ENCODE results near the gene PHF20.
A peak's percentile ranks its signal among the peaks of the same experiment; 100 is the strongest.
"Not testable (repeated sequence)": the region's sequence is repeated elsewhere in the genome, so short reads cannot be mapped to it uniquely, and the experiment has no call there.

PHF20 gene

GRCh38 chr20:35771689-35772562, at the start of gene PHF20:
Gene PHF20, plus strand, starts transcription at chr20:35772015. Its CDS starts 29,508 bp downstream, at chr20:35801523.
- peak; percentile 100 for DNase-seq

GRCh38 chr20:35723275-35723639, 48.6 kb upstream of the PHF20 start:
- DNase-seq, result not testable (repeated sequence)

GRCh38 chr20:35723652-35724320, 48.0 kb upstream of the PHF20 start:
- not testable (repeated sequence) for DNase-seq

- no peak for DNase-seq
Measured at GRCh38 chr20:35724321-35725230, 47.2 kb upstream of the PHF20 start.

DNA sequence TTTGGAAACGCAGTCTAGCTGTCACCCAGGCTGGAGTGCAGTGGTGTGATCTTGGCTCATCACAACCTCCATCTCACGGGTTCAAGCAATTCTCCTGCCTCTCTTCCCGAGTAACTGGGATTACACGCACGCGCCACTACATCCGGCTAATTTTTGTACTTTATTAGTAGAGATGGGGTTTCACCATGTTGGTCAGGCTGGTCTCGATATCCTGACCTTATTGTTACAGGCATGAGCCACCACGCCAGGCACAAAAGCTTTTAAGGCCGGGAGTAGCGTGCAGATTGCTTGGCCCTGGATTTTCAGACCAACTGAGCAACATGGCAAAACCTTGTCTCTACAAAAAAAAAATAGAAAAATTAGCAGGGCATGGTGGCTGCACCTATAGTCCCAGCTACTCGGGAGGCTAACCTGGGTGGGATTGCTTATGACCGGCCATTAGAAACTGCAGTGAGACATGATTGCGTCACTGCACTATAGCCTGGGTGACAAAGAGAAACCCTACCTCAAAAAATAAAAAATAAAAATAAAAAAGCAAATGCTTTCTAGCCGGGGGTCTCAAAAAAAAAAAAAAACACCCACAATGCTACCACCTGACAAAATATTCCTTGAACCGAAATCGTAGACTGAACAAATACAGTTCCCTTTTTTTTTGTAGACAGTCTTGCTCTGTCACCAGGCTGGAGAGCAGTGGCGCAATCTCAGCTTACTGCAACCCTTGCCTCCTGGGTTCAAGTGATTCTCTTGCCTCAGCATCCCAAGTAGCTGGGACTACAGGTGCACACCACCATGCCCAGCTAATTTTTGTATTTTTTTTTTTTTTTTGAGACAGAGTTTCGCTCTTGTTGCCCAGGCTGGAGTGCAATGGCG, 44.7 kb upstream of the PHF20 start:
- DNase-seq, result no peak

GRCh38 chr20:35729283-35729807, 42.5 kb upstream of the PHF20 start:
- no peak for DNase-seq

DNA sequence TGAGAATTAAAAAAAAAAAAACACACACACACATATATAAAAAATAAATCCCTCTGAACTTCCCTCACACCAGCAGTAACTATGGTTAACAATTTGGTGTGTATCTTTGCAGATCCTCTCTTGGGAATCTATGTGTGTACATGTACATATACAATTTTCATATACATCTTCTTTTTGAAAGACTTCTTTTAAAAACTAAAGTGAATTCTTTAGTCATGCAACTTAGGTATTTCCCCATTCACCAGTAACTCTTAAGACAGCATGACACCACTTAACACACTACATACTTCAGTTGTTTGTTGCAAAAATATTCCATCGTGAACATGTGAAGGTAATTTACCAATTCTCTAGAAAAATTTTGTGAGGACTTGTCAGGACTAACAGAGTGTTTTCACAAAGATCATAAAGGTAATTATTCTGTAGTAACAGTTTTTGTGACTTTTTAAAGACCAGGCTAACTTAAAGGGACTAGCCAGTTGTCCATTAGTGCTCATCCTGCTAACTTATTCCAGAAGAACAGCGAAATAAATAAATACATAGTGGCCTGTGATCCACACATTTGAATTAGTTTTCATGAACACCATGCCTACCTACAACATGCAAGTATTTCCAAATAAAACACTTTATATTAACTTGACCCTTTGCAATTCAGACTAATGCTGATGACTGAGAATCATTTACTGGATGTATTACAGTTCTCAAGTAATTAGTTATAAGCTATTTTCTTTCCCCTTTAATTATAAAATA, 41.8 kb upstream of the PHF20 start:
- DNase-seq, result no peak

GRCh38 chr20:35730583-35731468, 41.0 kb upstream of the PHF20 start:
- DNase-seq, result no peak

GRCh38 chr20:35731469-35731788, 40.4 kb upstream of the PHF20 start:
- DNase-seq, result no peak

DNA sequence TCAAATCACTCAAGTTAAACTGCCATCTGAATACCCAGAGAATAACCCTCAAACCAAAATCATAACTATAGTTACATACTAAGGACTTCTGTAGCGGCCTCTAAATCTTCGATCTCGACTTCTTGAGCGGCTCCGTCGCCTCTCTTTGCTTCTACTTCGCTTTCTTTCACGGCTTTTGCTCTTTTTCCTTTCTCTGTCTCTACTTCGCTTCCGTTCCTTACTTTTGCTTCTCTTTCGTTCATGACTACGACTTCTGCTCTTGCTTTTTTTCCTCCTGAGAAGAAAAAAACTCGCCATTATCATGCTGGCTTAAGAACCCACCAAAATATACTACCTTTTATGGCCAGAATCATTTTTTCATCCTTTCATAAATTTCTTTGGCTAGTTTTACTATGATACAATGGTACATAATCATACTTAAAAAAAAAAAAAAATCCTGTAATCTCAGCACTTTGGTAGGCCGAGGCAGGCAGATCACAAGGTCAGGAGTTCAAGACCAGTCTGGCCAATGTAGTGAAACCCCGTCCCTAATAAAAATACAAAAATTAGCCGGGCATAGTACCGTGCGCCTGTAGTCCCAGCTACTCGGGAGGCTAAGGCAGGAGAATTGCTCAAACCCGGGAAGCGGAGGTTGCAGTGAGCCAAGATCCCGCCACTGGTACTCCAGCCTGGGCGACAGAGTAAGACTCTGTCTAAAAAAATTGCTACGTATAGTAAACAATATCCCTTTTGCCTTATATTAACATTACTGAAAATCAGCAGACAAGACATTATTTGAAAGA, 39.8 kb upstream of the PHF20 start:
- DNase-seq, result no peak

GRCh38 chr20:35732644-35732982, 39.2 kb upstream of the PHF20 start:
- DNase-seq, result no peak

GRCh38 chr20:35734374-35734773, 37.4 kb upstream of the PHF20 start:
- DNase-seq, result no peak

GRCh38 chr20:35734777-35735649, 36.8 kb upstream of the PHF20 start:
- DNase-seq, result no peak

- no peak for DNase-seq
Measured at GRCh38 chr20:35735826-35736470, 35.9 kb upstream of the PHF20 start.

DNA sequence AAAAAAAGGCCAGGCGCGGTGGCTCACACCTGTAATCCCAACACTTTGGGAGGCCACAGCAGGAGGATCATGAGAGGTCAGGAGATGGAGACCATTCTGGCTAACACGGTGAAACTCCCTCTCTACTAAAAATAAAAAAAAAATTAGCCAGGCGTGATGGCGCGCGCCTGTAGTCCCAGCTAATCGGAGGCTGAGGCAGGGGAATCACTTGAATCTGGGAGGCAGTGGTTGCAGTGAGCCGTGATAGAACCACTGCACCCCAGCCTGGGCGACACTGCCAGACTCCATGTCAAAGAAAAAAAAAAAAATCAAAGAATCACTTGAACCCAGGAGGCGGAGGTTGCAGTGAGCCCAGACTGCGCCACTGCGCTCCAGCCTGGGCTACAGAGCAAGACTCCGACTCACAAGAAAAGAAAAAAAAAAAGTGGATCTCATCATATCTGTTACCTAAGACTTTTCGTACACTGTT, 33.9 kb upstream of the PHF20 start:
- no peak for DNase-seq

GRCh38 chr20:35738410-35739179, 33.2 kb upstream of the PHF20 start:
- DNase-seq, result no peak
